SJSA1 (cell line): ENCODE measurements around the gene ZNF683. TPM values are rescaled to one million over a fixed set of nuclear protein-coding genes. Genes with fewer than 3 reads are reported as not detected.

Source experiments
- DNase-seq, 2 experiments: peaks; one replicate each; pipeline ENCODE4 v3.0.0-alpha.2; 2015 to 2020; ENCODE audit warnings: low spot score in 2 of 2, low read depth in 1 of 2
- H3K27ac ChIP-seq: fragments of 250-450 bp; sonication (Bioruptor Pico); 2 replicates; pipeline ENCODE4 v1.5.1; 2020; ENCODE audit warnings: mild to moderate bottlenecking, moderate library complexity
- H3K27me3 ChIP-seq: fragments of 250-450 bp; sonication (Bioruptor Pico); replicated peaks from 2 replicates; pipeline ENCODE4 v1.5.1; 2020; ENCODE audit warnings: mild to moderate bottlenecking, moderate library complexity
- H3K36me3 ChIP-seq: fragments of 250-450 bp; sonication (Bioruptor Pico); 2 replicates; pipeline ENCODE4 v1.5.1; 2020; ENCODE audit warnings: mild to moderate bottlenecking
- H3K4me1 ChIP-seq: fragments of 250-450 bp; sonication (Bioruptor Pico); replicated peaks from 2 replicates; pipeline ENCODE4 v1.6.1; 2021; ENCODE audit warnings: mild to moderate bottlenecking
- H3K4me3 ChIP-seq: fragments of 250-450 bp; sonication (Bioruptor Pico); 2 replicates; pipeline ENCODE4 v1.5.1; 2020; ENCODE audit warnings: mild to moderate bottlenecking
- H3K9me3 ChIP-seq: fragments of 250-450 bp; sonication (Bioruptor Pico); replicated peaks from 2 replicates; pipeline ENCODE4 v1.5.1; 2020; ENCODE audit warnings: mild to moderate bottlenecking
- total RNA-seq: library from RNA; depleted of rRNA; stranded (reverse); fragments of >200 nt; shearing (Covaris generic); gene quantifications from 2 replicates; pipeline ENCODE4 v1.2.3, GENCODE V29; 2014; rRNA removed

ZNF683 gene
- total RNA-seq, 1 experiment from 2014 or later = not detected

GRCh38 chr1:26314501-26314900 is 58.0 kb downstream of the ZNF683 start:
- no peaks in the 10 kb centered on the region for H3K36me3 ChIP-seq

More at GRCh38 chr1:26314501-26314900, 58.0 kb downstream of the ZNF683 start:
- DNase-seq = no peak
- Histone ChIP-seq H3K9me3 (no peaks in the 10 kb centered on the region), H3K27ac (no peak overlapping the region), H3K4me3 (no peak overlapping the region), H3K4me1 (no peaks in the 10 kb centered on the region), H3K27me3 (peaks cover 10% of the 10 kb centered on the region; the same call in 1 of the 2 replicates)

Other genes with a start within 250 kb of the ZNF683 start
- gene FAM110D, start 213.7 kb downstream of the ZNF683 start, total RNA-seq = not detected in 2 replicates
- not detected in 2 replicates for gene C1orf232, start 203.8 kb downstream of the ZNF683 start, total RNA-seq
- 23.4 and 34.9 TPM in 2 replicates for gene ZNF593, start 202.8 kb downstream of the ZNF683 start, total RNA-seq
- 0.24 TPM in 1 of 2 replicates, not detected in the other for gene ZNF593OS, start 200.9 kb downstream of the ZNF683 start, total RNA-seq
- 0.50 TPM in 1 of 2 replicates, not detected in the other for gene CNKSR1, start 195.3 kb downstream of the ZNF683 start, total RNA-seq
- gene CATSPER4, start 182.1 kb downstream of the ZNF683 start, total RNA-seq = not detected in 2 replicates
- 45.2 and 56.6 TPM in 2 replicates for gene CEP85, start 138.6 kb downstream of the ZNF683 start, total RNA-seq
- 36.5 and 38.9 TPM in 2 replicates for gene SH3BGRL3, start 92.7 kb downstream of the ZNF683 start, total RNA-seq
- 4.0 and 12.0 TPM in 2 replicates for gene UBXN11, start 66.1 kb downstream of the ZNF683 start, total RNA-seq
- not detected in 2 replicates for gene CD52, start 54.8 kb downstream of the ZNF683 start, total RNA-seq
- not detected in 2 replicates for gene CRYBG2, start 18.6 kb downstream of the ZNF683 start, total RNA-seq
- not detected in 2 replicates for gene LIN28A, start 38.1 kb upstream of the ZNF683 start, total RNA-seq
- gene DHDDS, start 59.6 kb upstream of the ZNF683 start, total RNA-seq = 26.6 and 36.7 TPM in 2 replicates
- 897 and 1,026 TPM in 2 replicates for gene HMGN2, start 99.7 kb upstream of the ZNF683 start, total RNA-seq
- gene RPS6KA1, start 157.0 kb upstream of the ZNF683 start, total RNA-seq = 23.7 and 27.6 TPM in 2 replicates